GM18502 (cell line): ENCODE data around the gene PLA2G4F.

ENCODE experiments used
- ATAC-seq: cut with Tn5 transposase; IDR thresholded peaks from one replicate; pipeline ENCODE4 v1.9.1; 2021; ENCODE audit warnings: mild to moderate bottlenecking; ENCODE audit not compliant: unreplicated experiment, poor library complexity

Gene PLA2G4F

GRCh38 chr15:42149493-42150218 is 6.8 kb downstream of the PLA2G4F start:
- no peak for ATAC-seq

- no peak for ATAC-seq
These were observed 7.5 kb downstream of the PLA2G4F start for GRCh38 chr15:42148808-42149492.

DNA sequence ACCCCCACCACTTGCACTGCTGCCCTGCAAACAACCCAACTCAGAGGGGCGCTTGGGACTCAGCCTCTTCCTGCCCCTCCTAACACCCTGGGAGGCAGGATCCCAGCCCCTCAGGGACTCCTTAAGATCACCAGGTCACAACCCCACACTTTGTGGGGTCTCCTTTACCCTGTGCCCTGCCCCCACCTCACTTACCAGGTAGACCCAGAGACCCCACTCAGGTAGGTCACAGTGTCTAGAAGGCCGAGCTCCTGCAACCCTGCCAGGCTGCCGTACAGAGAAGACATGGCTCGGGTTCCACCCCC is 9.1 kb downstream of the PLA2G4F start:
- no peak for ATAC-seq

DNA sequence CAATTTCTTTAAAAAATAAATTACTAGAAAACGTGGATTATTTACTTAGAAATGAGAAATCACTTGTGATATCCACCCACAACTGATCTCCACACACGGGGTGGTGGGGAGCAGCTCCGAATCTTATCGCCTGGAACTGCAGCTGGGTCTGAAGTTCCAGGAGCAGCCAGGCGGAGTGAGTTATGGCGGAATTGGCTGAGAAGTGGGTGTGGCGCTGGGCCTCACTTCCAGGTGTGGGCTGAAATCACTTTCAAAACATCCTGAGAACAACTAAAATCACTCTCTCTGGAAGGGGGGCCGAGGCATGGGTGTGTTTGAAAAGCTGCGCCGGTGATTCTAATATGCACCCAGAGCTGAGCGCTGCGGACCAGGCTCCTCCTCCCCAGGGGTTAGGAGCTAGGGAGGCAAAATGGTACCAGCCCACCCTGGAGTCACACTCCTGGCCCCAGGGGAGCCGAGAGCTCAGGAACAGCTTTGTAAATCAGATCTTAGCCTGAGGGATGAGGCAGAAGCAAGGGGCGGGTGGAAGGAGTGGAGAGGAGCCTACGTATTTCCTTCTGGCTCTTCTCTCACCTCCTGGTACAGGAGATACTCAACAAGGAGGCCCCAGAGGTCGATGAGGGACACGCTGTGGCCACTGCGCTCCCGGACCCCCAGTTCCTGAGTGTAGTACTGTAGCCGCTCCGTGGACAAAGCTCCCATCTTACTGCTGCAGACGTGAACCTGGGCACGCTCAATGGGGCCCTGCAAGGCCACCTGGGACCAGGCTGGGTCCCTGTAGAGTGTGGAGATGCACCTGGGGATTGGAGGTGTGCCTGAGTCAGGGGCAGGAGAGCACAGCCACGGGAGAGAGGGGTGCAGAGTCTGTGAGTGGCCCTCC is 9.6 kb downstream of the PLA2G4F start:
- ATAC-seq, result no peak

GRCh38 chr15:42145546-42146455 is 10.6 kb downstream of the PLA2G4F start:
- ATAC-seq, result no peak

GRCh38 chr15:42144841-42145375 is 11.5 kb downstream of the PLA2G4F start:
- no peak for ATAC-seq

- no peak for ATAC-seq
These were observed 12.4 kb downstream of the PLA2G4F start for GRCh38 chr15:42143866-42144625.

DNA sequence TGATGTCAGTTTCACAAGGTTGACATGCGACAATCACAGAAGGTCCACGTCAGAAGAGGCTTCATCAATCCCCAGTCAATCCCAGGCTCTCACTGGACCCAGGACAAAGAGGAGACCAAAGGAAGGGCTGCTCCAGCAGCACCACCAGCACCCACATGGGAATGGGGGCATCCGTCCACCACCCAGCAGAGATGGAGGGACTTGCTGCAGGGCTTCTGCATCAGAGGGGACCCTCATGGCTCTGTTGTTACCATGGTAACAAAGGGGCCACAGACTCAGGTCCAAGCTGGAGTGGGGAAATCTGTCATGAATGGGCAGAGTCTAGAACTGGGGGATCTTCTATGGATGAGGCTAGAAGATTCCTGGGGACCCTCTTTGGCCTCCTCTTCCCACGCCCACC is 13.1 kb downstream of the PLA2G4F start:
- ATAC-seq, result no peak

DNA sequence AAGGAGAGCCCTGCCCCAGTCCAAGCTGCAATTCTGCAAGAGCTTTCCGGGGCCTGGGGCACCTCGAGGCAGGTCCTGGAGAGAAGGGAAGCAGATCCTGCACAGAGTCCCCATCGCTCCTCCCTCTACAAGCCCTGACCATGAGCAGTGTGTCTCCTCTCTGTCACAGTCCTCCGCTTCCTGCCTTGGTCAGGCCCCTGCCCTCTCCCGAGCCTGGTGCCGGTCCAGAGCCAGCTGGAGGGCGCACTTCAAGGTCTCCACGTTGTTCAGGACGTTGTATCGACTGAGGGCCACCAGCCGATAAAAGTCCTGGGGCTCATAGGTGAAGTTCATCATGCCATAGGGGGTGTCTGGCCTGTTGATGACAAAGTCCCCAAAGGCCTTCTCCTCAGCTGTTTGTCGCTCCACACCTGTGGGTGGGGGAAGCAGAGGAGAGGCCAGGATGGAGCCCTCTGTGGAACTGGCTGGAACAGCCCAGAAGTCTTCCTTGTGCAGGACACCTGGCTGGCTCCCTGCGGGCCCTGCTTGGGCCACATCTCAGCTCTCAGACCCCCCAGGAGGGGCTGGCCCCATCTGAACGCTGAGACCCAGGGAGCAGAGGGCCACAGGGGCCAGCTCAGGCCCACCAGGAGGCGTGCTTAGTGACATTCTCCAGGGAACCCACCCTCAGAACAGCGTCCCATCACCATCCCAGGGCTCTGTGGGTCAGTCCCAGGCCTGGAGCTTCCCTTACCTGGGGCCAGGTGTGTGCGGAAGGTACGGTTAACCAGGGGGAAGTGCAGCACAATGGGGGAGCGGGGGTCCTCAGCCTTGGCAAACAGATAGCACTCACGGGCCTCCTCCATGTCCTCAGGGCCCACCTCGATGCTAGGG is 14.4 kb downstream of the PLA2G4F start:
- ATAC-seq, result no peak

DNA sequence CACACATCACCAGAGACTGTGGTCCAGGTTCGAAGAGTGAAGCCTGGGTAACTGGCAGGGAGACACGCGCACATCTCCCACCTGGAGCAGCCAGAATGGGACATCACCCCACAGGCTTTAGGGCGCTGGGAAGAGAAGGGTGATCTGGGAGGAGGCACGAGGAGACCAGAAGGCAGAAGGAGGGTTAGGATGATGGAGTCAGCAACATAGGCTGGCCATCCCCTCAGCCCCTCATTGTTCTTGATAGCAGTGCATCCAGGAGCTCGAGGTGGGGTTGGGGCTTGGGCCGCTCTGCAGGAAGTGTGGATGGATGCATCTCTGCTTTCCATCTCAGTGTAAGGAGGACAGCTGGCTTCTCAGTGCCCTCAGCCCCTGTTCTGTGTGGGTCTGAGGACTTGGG is 15.2 kb downstream of the PLA2G4F start:
- no peak for ATAC-seq

DNA sequence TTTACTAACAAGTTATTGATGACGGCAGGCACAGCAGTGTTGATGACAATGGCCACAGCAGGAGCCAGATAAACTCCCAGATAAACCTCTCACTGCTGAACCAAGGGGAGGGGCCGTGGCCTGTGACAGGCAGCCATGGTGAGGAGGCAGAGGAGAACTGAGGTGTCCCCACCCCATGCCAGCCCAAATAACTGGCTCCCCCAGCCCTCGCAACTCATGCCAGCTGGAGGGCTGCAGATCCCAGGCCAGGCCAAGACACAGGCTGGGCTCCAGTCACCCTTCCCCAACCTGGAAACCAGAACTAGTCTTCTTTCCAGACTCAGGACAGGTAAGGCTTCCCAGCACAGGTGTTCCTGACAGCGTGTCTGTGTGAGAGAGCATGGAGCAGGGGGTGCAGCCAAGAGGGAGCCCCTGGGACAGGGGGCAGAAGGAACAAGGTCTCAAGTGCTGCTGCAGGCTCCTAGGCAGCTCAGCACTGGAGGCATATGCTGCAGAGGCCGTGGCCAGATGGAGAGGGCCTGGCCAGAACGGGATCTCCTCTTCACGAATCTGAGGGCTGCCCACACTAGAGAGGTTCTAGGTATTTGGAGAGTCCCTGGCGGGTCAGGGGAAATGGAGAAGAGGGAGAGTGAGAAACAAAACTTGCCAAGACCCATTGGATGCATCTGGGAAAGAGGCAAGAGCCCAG is 15.9 kb downstream of the PLA2G4F start:
- ATAC-seq, result no peak

GRCh38 chr15:42139596-42139995 is 16.8 kb downstream of the PLA2G4F start:
- ATAC-seq, result no peak

- ATAC-seq, result no peak
These were observed 17.5 kb downstream of the PLA2G4F start for GRCh38 chr15:42138968-42139386.

DNA sequence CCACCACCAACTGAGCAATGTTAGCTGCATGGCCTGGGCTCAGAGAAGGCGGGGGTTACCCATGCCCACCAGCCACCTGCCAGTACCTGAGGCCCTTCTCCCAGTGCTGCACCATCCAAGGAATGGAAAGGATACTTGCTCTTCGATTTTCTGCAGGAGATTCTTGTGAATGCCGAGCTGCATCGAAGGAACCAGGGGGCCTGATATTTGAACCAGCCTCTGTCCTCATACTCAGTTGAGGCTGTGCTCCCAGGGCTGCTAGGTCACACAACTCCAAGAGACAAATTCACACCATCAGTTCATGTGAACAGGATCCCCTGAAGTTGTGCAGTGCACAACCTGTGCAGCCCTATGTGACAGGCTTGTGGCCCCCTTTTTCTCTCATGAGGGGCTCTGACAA is 18.0 kb downstream of the PLA2G4F start:
- ATAC-seq, result no peak

DNA sequence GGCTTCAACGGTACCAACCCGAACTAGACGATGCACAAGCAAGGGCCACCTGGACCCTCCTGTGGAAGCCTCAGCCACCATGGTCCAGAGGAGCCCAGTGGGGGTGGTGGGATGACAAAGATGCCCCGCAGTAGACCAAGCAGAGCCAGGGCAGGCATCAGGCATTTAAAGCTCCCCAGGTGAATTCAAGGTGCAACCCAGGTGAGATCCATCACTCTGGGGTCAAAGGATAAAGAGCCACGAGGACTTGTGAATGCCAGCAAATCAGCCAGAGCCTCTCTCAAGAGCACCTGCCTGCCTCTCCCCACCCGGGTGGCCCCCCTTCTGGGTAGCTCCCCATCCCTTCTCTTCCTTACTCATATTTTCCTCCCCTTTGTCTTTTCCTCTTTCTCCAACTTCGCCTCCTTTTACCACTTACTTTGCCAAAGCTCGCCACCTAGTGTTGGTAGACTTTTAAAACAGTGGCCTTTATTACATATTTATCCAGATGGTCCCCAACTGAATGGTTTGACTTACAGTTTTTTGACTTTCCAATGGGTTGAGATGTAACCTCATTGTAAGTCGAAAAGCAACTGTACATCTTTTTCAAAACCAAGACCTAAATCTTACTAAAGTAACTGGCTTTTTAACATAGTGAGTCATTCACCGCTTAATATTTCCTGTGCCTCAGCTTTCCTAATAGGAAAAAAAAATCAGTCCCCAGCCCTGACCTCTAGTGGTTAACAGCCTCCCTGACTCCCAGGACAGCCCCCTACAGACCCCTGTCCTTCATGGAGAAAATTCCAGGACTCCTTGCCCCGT is 18.8 kb downstream of the PLA2G4F start:
- no peak for ATAC-seq

GRCh38 chr15:42136513-42136912 is 19.9 kb downstream of the PLA2G4F start:
- ATAC-seq, result no peak

DNA sequence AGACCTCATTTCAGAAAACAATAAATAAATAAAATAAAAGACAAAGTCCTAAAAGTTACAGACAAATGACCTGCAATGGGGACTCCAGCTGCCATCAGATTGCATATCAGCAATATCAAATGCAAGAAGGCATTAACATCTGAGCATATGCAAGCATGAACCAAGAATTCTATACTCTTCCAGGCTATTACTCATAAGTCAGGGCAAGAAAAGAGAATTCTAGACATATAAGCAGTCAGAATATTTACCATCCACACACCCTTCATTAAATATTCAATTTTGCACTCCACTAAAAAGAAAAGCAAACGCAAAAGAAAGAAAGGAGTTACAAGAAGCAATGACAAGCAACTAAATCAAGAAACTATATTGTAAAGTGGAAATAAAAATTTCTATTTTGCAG is 21.1 kb downstream of the PLA2G4F start:
- ATAC-seq, result no peak
